ENCODE results near the gene SMARCAL1. TPM values are rescaled to one million over a fixed set of nuclear protein-coding genes. Genes with fewer than 3 reads are reported as not detected.
"Not testable (repeated sequence)": the region's sequence is repeated elsewhere in the genome, so short reads cannot be mapped to it uniquely, and the experiment has no call there.

SMARCAL1 gene
- total RNA-seq, 2 donors from 2014 or later, result 12.1 to 16.0 TPM

DNA sequence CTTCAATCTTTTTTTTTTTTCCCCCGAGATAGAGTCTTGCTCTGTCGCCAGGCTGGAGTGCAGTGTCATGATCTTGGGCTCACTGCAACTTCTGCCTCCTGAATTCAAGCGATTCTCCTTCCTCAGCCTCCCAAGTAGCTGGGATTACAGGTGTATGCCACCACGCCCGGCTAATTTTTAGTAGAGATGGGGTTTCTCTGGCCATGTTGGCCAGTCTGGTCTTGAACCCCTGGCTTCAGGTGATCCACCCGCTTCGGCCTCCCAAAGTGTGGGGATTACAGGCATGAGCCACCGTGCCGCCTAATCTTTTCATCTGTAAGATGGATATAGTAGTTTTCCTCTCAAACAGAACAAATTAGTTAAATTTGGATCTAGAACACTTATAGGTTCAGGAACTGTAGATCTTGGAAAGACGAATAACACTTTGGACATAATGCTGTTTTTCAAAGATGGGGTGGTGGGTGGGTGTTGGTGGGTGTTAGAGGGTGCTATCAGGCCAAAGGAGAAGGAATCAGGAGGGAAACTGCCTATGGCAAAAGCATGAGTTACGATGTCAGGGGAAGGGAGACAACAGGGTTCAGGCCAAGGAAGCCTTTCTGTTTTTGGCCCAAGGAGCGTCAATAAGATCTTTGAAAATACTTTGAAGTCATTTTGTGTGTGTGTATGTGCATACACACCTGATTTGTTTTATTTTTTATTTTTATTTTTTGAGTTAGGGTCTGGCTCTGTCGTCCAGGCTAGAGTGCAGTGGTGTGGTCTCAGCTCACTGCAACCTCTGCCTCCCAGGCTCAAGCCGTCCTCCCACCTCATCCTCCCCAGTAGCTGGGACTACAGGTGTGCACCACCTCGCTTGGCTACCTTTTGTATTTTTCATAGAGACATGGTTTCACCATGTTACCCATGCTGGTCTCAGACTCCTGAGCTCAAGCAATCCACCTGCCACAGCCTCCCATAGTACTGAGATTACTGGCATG lies 93.1 kb downstream of the SMARCAL1 start:
- no peaks in the 10 kb centered on the region for H3K9me3 ChIP-seq
- DNase-seq (ENCODE audit: low spot score), result no peak
- H3K27ac ChIP-seq, result no peak overlapping the region
- H3K4me1 ChIP-seq, result peaks cover 0 to 14% of the 10 kb centered on the region in 2 donors
- H3K27me3 ChIP-seq, result no peaks in the 10 kb centered on the region
- no peak overlapping the region for H3K4me3 ChIP-seq
- H3K36me3 ChIP-seq, result peaks cover 45% of the 10 kb centered on the region
- TF ChIP-seq, protein P1, sequence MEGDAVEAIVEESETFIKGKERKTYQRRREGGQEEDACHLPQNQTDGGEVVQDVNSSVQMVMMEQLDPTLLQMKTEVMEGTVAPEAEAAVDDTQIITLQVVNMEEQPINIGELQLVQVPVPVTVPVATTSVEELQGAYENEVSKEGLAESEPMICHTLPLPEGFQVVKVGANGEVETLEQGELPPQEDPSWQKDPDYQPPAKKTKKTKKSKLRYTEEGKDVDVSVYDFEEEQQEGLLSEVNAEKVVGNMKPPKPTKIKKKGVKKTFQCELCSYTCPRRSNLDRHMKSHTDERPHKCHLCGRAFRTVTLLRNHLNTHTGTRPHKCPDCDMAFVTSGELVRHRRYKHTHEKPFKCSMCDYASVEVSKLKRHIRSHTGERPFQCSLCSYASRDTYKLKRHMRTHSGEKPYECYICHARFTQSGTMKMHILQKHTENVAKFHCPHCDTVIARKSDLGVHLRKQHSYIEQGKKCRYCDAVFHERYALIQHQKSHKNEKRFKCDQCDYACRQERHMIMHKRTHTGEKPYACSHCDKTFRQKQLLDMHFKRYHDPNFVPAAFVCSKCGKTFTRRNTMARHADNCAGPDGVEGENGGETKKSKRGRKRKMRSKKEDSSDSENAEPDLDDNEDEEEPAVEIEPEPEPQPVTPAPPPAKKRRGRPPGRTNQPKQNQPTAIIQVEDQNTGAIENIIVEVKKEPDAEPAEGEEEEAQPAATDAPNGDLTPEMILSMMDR (IDR thresholded peaks at IDR 0.05), result no peak

DNA sequence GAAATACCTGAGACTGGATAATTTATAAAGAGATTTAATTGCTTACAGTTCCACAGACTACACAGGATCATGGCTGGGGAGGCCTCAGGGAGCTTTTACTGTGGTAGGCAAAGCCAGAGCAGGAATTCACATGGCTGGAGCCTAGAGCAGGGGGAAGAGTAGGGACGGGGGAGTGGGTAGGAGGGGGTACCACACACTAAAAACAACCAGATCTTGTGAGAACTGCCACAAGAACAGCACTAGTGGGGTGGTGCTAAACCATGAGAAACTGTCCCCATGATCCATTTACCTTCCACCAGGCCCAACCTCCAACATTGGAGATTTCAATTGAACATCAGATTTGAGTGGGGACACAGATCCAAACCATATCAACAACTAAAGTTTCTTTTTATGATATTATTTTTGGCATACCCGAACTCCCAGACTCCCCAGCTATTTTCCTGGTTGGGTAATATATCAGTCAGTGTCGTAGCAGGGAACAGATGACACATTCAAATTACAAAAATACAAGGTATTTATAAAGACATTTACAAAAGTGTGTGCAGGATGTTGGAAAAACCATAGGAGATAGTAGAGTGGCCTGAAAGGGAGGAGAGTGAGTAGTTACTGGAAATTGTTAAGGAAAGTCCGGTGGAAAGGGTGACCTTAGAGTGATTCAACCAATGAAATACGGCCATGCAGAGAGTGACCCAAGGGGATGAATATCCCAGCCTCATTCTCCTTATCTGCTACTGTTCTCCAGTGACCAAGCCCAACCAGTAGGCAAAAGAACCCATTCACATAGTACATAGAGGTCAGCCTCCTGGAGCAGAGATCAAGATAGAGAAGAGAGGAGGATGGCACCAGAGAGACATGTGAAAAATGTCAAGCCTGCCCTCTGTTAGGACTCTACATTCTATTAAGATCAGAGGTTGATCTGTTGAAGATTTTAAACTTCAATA lies 95.2 kb downstream of the SMARCAL1 start:
- H3K4me1 ChIP-seq, result peaks cover 0 to 8% of the 10 kb centered on the region in 2 donors
- H3K27ac ChIP-seq, result no peak overlapping the region
- DNase-seq (ENCODE audit: low spot score), result no peak
- no peaks in the 10 kb centered on the region for H3K9me3 ChIP-seq
- H3K36me3 ChIP-seq, result peaks cover 25% of the 10 kb centered on the region
- TF ChIP-seq, protein P1 (IDR thresholded peaks at IDR 0.05), result no peak
- H3K27me3 ChIP-seq, result no peaks in the 10 kb centered on the region
- no peak overlapping the region for H3K4me3 ChIP-seq

DNA sequence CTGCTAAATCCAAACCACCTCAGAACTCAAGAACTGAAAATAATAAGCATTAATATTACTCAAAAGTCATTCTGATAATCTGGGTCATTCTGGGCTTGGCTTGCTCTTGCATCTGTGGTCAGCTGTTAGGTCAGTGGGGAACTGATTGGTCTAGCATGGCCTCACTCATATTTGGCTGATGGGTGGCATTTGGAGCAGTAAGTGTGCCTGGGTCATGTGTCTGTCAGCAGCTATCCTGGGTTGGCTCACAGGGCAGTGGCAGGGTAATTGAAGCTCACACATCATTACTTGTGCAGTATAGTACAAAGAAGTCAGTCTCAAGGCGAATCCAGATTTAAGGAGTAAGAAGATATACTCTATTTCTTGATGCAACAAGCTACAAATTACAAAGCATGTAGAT lies 95.9 kb downstream of the SMARCAL1 start:
- Histone ChIP-seq H3K36me3 (peaks cover 17% of the 10 kb centered on the region), H3K9me3 (no peaks in the 10 kb centered on the region), H3K4me3 (no peak overlapping the region), H3K27me3 (no peaks in the 10 kb centered on the region), H3K27ac (no peak overlapping the region), H3K4me1 (peaks cover 0 to 8% of the 10 kb centered on the region in 2 donors)
- DNase-seq (ENCODE audit: low spot score), result no peak
- TF ChIP-seq, protein P1 (IDR thresholded peaks at IDR 0.05), result no peak

DNA sequence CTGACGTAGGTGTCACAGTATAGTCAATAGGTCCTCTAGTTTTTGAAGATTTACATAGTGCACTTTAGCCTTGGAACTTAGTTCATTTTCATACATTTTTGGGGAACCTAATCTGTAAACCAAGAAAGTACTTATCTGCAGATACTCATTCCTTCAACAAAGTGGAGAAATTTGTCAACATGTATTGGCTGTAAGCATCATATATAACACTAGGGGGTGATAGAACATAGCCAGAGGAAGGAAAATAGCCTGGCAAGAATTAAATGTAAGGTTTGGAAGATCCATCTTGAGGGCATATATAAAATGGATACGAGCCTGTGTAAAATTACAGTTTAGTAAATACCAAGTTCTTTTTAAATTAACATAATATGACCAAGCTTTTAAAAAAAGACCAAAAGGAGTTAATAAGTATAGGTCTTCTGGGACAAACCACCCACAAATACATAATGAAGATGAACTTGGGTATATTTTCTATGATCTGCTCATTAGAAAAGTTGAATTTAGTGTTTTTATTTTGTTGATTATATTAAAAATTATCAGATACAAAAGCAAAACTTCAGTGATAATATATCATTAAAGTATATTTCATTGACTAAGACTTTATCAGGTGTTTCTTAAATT lies 104.6 kb downstream of the SMARCAL1 start:
- no peak for DNase-seq (ENCODE audit: low spot score)
- no peaks in the 10 kb centered on the region for H3K27me3 ChIP-seq
- TF ChIP-seq, protein P1 (IDR thresholded peaks at IDR 0.05), result peak; percentile 48 to 81
- H3K27ac ChIP-seq, result no peak overlapping the region
- H3K4me1 ChIP-seq, result peaks cover 0 to 10% of the 10 kb centered on the region in 2 donors
- no peaks in the 10 kb centered on the region for H3K9me3 ChIP-seq
- no peak overlapping the region for H3K4me3 ChIP-seq
- H3K36me3 ChIP-seq, result no peaks in the 10 kb centered on the region

DNA sequence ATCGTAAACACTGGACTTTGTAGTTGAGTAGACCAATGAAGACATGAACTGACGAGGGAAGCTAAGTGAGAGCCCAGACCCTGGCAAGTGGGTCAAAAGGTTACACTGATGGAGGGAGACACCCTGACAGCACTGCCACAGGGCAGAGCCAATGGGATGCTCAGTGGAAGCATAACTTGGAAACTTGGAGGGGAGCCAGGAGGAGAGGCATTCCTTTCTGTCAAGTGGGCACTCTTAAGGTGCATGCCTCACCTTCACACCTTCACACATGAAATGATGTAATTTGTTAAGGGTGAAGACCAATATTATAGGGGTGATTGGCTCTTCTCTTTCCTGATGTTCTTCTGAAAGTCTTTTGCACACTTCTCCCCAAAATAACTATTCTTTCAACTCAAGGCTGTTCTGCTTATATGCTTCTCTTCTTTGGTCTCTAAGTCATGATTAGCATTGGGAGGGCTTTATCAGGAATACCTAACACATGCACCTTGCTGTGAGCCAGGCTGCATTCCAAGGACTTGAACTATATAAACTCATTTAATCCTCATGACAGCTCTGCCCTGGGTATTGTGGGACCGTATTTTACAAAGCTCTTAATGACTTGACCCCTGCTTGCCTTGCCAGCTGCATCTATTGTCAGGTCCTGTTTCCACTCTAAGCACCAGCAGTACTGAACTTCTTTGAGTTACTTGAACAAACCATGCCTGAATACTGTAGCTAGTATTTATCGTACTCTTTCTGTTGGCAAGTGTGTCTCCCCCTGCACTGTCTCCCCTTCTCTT lies 105.4 kb downstream of the SMARCAL1 start:
- H3K27ac ChIP-seq, result no peak overlapping the region
- no peak for DNase-seq (ENCODE audit: low spot score)
- no peaks in the 10 kb centered on the region for H3K36me3 ChIP-seq
- TF ChIP-seq, protein P1 (IDR thresholded peaks at IDR 0.05), result no peak
- no peak overlapping the region for H3K4me3 ChIP-seq
- H3K9me3 ChIP-seq, result no peaks in the 10 kb centered on the region
- peaks cover 0 to 10% of the 10 kb centered on the region in 2 donors for H3K4me1 ChIP-seq
- H3K27me3 ChIP-seq, result no peaks in the 10 kb centered on the region

DNA sequence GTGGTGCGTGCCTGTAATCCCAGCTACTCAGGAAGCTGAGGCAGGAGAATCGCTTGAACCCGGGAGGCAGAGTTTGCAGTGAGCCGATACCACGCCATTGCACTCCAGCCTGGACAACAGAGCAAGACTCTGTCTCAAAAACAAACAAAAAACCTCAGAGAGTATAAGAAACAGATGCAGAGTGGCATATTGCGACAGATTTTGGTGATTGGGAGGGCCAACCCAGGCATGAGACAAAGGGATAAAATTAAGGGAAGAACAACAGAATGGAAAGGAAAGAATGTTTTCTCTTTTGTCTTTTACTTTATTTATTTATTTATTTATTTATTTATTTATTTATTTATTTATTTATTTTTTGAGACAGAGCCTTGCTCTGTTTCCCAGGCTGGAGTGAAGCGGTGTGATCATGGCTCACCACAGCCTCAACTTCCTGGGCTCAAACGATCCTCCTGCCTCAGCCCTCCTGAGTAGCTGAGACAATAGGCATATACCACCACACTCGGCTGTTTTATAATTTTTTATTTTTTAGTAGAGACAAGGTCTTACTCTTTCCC lies 106.4 kb downstream of the SMARCAL1 start:
- not testable (repeated sequence) for H3K9me3 ChIP-seq; DNase-seq (ENCODE audit: low spot score); H3K4me3 ChIP-seq; H3K36me3 ChIP-seq; H3K27me3 ChIP-seq; H3K27ac ChIP-seq
- peaks cover 0 to 10% of the 10 kb centered on the region in 2 donors for H3K4me1 ChIP-seq

Data from right atrium auricular region (tissue), 2 donors.